ENCODE results near the gene PPM1M. TPM values are rescaled to one million over a fixed set of nuclear protein-coding genes. Genes with fewer than 3 reads are reported as not detected.

PPM1M gene
- polyA plus RNA-seq, 1 donor from 2014 or later: 1.1 TPM

GRCh38 chr3:52222319-52223221 lies 23.0 kb upstream of the PPM1M start:
- Histone ChIP-seq H4K20me1 (ENCODE audit: insufficient read depth) (no peaks in the 10 kb centered on the region), H3K27me3 (ENCODE audit: insufficient read depth, low read depth, low read length) (no peaks in the 10 kb centered on the region), H3K4me2 (ENCODE audit: low read length) (no peak overlapping the region), H3K9ac (ENCODE audit: low read length) (no peak overlapping the region), H3K9me3 (ENCODE audit: low read length) (no peaks in the 10 kb centered on the region), H3K9me2 (ENCODE audit: insufficient read depth, low read length) (no peaks in the 10 kb centered on the region), H2AFZ (ENCODE audit: low read depth, low read length) (no peak overlapping the region), H3K36me3 (ENCODE audit: insufficient read depth, low read length) (no peaks in the 10 kb centered on the region), H3K4me3 (ENCODE audit: low read length) (no peak overlapping the region), H3K27ac (ENCODE audit: low read length) (no peak overlapping the region), H3F3A (ENCODE audit: insufficient read depth, low read length, poor library complexity, severe bottlenecking) (no peaks in the 10 kb centered on the region), H3K79me2 (replicated peaks; ENCODE audit: insufficient read depth, low read length) (no peaks in the 10 kb centered on the region)
- TF ChIP-seq, protein P1, sequence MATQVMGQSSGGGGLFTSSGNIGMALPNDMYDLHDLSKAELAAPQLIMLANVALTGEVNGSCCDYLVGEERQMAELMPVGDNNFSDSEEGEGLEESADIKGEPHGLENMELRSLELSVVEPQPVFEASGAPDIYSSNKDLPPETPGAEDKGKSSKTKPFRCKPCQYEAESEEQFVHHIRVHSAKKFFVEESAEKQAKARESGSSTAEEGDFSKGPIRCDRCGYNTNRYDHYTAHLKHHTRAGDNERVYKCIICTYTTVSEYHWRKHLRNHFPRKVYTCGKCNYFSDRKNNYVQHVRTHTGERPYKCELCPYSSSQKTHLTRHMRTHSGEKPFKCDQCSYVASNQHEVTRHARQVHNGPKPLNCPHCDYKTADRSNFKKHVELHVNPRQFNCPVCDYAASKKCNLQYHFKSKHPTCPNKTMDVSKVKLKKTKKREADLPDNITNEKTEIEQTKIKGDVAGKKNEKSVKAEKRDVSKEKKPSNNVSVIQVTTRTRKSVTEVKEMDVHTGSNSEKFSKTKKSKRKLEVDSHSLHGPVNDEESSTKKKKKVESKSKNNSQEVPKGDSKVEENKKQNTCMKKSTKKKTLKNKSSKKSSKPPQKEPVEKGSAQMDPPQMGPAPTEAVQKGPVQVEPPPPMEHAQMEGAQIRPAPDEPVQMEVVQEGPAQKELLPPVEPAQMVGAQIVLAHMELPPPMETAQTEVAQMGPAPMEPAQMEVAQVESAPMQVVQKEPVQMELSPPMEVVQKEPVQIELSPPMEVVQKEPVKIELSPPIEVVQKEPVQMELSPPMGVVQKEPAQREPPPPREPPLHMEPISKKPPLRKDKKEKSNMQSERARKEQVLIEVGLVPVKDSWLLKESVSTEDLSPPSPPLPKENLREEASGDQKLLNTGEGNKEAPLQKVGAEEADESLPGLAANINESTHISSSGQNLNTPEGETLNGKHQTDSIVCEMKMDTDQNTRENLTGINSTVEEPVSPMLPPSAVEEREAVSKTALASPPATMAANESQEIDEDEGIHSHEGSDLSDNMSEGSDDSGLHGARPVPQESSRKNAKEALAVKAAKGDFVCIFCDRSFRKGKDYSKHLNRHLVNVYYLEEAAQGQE (IDR thresholded peaks at IDR 0.05; ENCODE audit: borderline replicate concordance): no peak
- no peak for TF ChIP-seq RAD21 (conservative IDR thresholded peaks at IDR 0.05)

DNA sequence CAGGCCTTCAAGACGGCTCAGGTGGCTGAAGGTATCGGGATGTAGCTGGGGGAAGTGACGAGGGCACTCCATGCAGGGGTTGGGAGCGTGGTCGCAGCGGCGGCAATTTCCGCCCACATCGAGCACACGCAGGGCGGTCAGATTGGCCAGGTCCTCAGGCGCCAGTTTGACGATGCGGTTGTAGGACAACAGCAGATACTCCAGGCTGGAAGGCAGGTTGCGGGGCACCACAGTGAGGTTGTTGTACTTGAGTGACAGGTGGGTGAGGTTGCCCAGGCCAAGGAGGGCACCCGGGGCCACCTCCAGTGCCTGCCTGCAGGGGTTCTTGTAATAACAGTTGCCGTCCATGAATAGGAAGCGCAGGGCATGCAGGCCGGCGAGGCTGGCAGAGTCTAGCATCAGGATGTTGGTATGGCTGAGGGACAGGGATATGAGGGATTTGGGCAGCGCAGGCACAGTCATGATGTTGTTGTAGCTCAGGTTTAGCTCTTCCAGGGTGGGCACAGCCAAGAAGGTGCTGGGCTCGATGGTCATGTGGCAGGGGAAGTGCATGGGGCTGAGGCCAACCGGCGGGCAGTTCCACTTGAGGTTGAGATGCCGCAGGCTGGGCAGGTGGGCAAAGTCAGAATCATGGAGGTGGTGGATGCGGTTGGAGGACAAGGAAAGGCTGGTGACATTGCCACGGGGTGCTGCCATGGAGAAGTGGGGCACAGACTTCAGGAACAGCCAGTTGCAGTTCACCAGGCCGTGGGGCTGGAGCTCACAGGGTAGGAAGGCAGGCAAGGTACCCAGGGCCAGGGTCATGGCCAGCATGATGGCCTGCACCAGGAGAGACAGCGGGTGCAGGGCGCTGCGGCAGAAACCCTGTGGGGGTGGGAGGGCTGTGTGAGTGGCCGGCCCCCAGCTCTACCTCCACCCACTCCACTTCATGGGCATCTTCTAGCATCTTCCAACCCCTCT lies 21.8 kb upstream of the PPM1M start:
- H3K27me3 ChIP-seq (ENCODE audit: insufficient read depth, low read depth, low read length): no peaks in the 10 kb centered on the region
- H3K4me3 ChIP-seq (ENCODE audit: low read length): no peak overlapping the region
- TF ChIP-seq EZH2 (IDR thresholded peaks at IDR 0.05; ENCODE audit: borderline replicate concordance, insufficient read depth, low read length, poor library complexity, severe bottlenecking): no peak
- no peak for TF ChIP-seq TAF1 (IDR thresholded peaks at IDR 0.05; ENCODE audit: low read depth)
- no peak for TF ChIP-seq MXI1 (conservative IDR thresholded peaks at IDR 0.05; ENCODE audit: poor library complexity, severe bottlenecking)
- no peak for TF ChIP-seq RAD21 (conservative IDR thresholded peaks at IDR 0.05)
- TF ChIP-seq SMC3 (conservative IDR thresholded peaks at IDR 0.05; ENCODE audit: poor library complexity): no peak
- TF ChIP-seq, protein P1 (IDR thresholded peaks at IDR 0.05; ENCODE audit: borderline replicate concordance): no peak
- no peaks in the 10 kb centered on the region for H3F3A ChIP-seq (ENCODE audit: insufficient read depth, low read length, poor library complexity, severe bottlenecking)
- no peaks in the 10 kb centered on the region for H4K20me1 ChIP-seq (ENCODE audit: insufficient read depth)
- H3K36me3 ChIP-seq (ENCODE audit: insufficient read depth, low read length): no peaks in the 10 kb centered on the region
- no peaks in the 10 kb centered on the region for H3K9me2 ChIP-seq (ENCODE audit: insufficient read depth, low read length)
- no peaks in the 10 kb centered on the region for H3K79me2 ChIP-seq (replicated peaks; ENCODE audit: insufficient read depth, low read length)
- H3K4me2 ChIP-seq (ENCODE audit: low read length): no peak overlapping the region
- H2AFZ ChIP-seq (ENCODE audit: low read depth, low read length): no peak overlapping the region
- H3K27ac ChIP-seq (ENCODE audit: low read length): no peak overlapping the region
- no peaks in the 10 kb centered on the region for H3K9me3 ChIP-seq (ENCODE audit: low read length)
- no peak overlapping the region for H3K9ac ChIP-seq (ENCODE audit: low read length)
